SK-N-MC (cell line): ENCODE results near the gene TXNDC11.

Source experiments
- DNase-seq: peaks from one replicate; pipeline ENCODE4 v3.0.0-alpha.2; 2011; ENCODE audit warnings: low read depth, low spot score
- H3K27ac ChIP-seq: fragments of 200-600 bp; sonication (generic); 2 replicates; pipeline ENCODE4 v1.5.1; 2016; ENCODE audit warnings: mixed run types
- H3K36me3 ChIP-seq: fragments of 200-600 bp; sonication (generic); 2 replicates; pipeline ENCODE4 v1.6.1; 2017; ENCODE audit warnings: antibody characterized with exemption, low read length, mixed read lengths; ENCODE audit not compliant: insufficient read depth
- H3K4me3 ChIP-seq: fragments of 200-600 bp; sonication (generic); 2 replicates; pipeline ENCODE4 v1.5.1; 2016
- H3K9ac ChIP-seq: fragments of 200-600 bp; sonication (generic); 2 replicates; pipeline ENCODE4 v1.8.0; 2017; ENCODE audit warnings: mixed run types, mixed read lengths; ENCODE audit not compliant: insufficient read length
- H3K9me3 ChIP-seq: fragments of 200-600 bp; sonication (generic); 2 replicates; pipeline ENCODE4 v1.6.1; 2017; ENCODE audit warnings: low read depth, mild to moderate bottlenecking, antibody characterized with exemption, low read length, moderate library complexity, mixed read lengths
- EZH2 ChIP-seq: fragments of 200-600 bp; sonication (generic); IDR thresholded peaks from one replicate; pipeline ENCODE4 v1.6.1; 2017; ENCODE audit warnings: antibody characterized with exemption
- FOXP2 ChIP-seq: optimal IDR thresholded peaks from 2 replicates; pipeline ENCODE3; 2011; ENCODE audit warnings: mild to moderate bottlenecking, moderate library complexity; ENCODE audit not compliant: insufficient read depth; ENCODE audit errors: extremely low read length, control extremely low read depth
- POLR2AphosphoS5 ChIP-seq: IDR thresholded peaks from 2 replicates; pipeline ENCODE4 v1.6.1; 2012; ENCODE audit warnings: mild to moderate bottlenecking, low read depth, low read length, borderline replicate concordance

Gene TXNDC11

DNA sequence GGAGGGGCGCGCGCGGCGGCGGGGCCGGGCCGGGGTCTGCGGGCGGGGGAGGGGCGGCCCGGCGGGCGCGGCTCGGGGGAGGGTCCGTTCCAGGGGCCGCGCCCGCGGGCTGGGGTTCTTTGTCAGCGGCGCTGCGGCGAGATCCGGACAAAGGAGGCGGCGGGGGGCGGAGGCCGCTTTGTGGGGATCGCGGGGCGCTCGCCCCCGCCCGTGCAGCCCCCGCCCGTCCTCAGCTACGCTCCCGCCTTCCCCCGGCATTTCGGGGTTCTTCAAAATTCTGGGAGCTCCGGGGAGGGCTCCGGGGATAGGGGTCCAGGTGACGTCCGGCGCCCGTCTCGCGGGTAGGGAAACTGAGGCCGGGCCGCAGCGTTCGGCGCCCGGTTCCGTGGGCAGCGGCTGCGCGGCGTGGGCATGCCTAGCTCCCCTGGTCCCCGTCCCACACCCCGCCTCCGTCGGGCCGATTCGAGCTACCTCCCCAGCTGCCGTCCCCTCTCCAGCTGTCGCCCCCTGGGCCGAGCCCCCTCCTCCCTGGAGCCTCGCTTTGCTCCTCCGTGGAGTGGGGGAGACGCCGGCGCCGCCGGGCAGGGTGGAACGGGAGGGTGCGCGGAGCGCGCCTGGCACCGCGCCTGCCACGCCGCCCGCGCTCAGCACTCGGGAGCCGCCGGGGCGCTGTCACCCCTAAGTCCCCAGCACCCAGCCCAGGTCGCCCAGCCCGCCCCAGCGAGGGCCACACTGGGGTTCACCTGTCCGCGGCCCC lies 73.9 kb downstream of the TXNDC11 start:
- DNase-seq = no peak
- TF ChIP-seq FOXP2 = no peak
- Histone ChIP-seq H3K9ac (peak overlapping the region; percentile 69), H3K27ac (no peak overlapping the region), H3K9me3 (no peaks in the 10 kb centered on the region), H3K4me3 (peak overlapping the region; percentile 86), H3K36me3 (no peaks in the 10 kb centered on the region)

DNA sequence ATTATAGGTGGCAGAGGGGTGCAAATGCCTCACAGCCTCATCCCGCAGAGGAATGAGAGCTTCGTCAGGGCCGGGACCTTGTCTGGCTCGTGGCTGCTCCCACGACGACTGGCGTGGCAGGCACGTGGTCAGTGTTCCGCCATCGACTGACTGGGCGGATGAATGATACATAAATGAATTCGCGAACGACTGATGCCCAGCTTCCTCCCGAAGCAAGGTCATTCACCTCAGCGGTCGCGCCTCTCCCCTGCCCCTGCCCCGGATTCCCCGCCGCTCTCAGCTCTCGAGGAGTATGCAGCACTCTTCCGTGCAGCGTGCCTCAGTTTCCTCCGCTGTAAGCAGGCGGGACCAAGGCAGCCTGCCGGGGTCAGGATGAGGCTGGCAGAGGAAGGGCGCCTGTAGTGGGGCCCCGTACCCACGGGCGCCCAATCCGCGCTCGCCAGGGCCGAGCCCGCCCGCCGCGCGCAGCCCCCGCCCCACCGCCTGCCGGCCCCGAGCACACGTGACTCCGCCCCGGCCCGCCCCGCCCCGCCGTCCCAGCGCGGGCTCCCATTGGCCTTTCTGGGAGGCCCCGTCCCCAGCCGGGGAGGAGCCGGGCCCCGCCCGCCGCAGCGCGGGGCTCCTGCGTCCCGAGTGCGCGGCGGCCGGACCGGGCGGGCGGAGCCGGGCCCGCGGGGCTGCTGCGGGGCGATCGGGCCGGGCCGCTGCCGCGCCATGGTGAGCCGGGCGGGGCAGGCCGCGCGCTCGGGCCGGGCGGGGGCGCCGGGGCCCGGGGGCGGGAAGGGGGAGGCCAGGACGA lies 74.6 kb downstream of the TXNDC11 start, which contains the start of gene SNN:
Gene SNN (plus strand): TSS at position 632 of the 799 bp plus-strand sequence. CDS start 7,605 bp downstream, outside the sequence.
- Histone ChIP-seq H3K36me3 (no peaks in the 10 kb centered on the region), H3K9ac (peak within 1 kb of the TSS; percentile 69), H3K9me3 (no peaks in the 10 kb centered on the region), H3K27ac (no peak within 1 kb of the TSS), H3K4me3 (peak within 1 kb of the TSS; percentile 86)
- no peak for DNase-seq
- TF ChIP-seq POLR2AphosphoS5 = no peak
- no peak for TF ChIP-seq EZH2
- TF ChIP-seq FOXP2 = no peak

- Histone ChIP-seq H3K9ac (no peak overlapping the region), H3K36me3 (no peaks in the 10 kb centered on the region), H3K27ac (no peak overlapping the region), H3K4me3 (no peak overlapping the region), H3K9me3 (no peaks in the 10 kb centered on the region)
- no peak for DNase-seq
- no peak for TF ChIP-seq POLR2AphosphoS5
- TF ChIP-seq FOXP2 = no peak
- no peak for TF ChIP-seq EZH2
These were observed 75.3 kb downstream of the TXNDC11 start for GRCh38 chr16:11667221-11667823.

- TF ChIP-seq FOXP2 (no peak), POLR2AphosphoS5 (no peak), EZH2 (no peak)
- no peak for DNase-seq
- Histone ChIP-seq H3K9ac (no peak overlapping the region), H3K9me3 (no peaks in the 10 kb centered on the region), H3K27ac (no peak overlapping the region), H3K4me3 (no peak overlapping the region), H3K36me3 (no peaks in the 10 kb centered on the region)
These were observed 76.3 kb downstream of the TXNDC11 start for GRCh38 chr16:11666103-11667055.

GRCh38 chr16:11665071-11665491 lies 77.6 kb downstream of the TXNDC11 start:
- no peak overlapping the region for H3K27ac ChIP-seq
- TF ChIP-seq FOXP2 = no peak
- TF ChIP-seq POLR2AphosphoS5 = no peak
- TF ChIP-seq EZH2 = no peak
- no peak for DNase-seq
- H3K9me3 ChIP-seq = no peaks in the 10 kb centered on the region
- H3K36me3 ChIP-seq = no peaks in the 10 kb centered on the region
- H3K4me3 ChIP-seq = no peak overlapping the region
- no peak overlapping the region for H3K9ac ChIP-seq

- no peak for DNase-seq
- TF ChIP-seq FOXP2 (no peak), EZH2 (no peak), POLR2AphosphoS5 (no peak)
- Histone ChIP-seq H3K9ac (no peak overlapping the region), H3K27ac (no peak overlapping the region), H3K9me3 (no peaks in the 10 kb centered on the region), H3K4me3 (no peak overlapping the region), H3K36me3 (no peaks in the 10 kb centered on the region)
These were observed 80.1 kb downstream of the TXNDC11 start for GRCh38 chr16:11662582-11662981.

DNA sequence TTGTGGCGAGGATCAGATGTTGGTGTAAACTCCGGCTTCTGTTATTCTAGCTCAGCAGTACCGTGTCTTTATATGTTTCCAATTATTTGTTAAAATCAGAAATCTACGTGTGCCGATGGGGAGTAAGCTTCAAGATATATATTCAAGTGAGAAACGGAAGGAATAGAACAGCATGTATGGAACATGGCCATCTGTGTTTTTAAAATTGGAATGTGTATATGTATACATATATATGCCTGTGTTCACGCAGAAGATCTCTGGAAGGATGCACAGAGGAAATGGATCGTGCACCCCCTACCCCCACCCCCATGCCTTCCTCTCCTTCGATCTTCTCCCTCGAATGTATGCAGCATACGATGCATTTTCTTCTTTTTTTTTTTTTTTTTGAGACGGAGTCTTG lies 82.1 kb downstream of the TXNDC11 start:
- H3K9me3 ChIP-seq = no peaks in the 10 kb centered on the region
- no peak overlapping the region for H3K27ac ChIP-seq
- no peaks in the 10 kb centered on the region for H3K36me3 ChIP-seq
- TF ChIP-seq POLR2AphosphoS5 = no peak
- TF ChIP-seq FOXP2 = no peak
- TF ChIP-seq EZH2 = no peak
- no peak for DNase-seq
- no peak overlapping the region for H3K4me3 ChIP-seq
- no peak overlapping the region for H3K9ac ChIP-seq
